Sigmoid colon (tissue), 7 donors: ENCODE data around the gene AVEN. TPM values are rescaled to one million over a fixed set of nuclear protein-coding genes. Genes with fewer than 3 reads are reported as not detected.

Source experiments
- DNase-seq: peaks from one replicate; pipeline ENCODE4 v3.0.0-alpha.2; 2019
- H3K27ac ChIP-seq, 4 donors: fragments of 200-600 bp; sonication (generic); one replicate each; pipeline ENCODE4 v1.5.1; 2016 to 2019; ENCODE audit warnings: mild to moderate bottlenecking in 1 of 4
- H3K27me3 ChIP-seq, 3 donors: fragments of 200-600 bp; sonication (generic); one replicate each; pipeline ENCODE4 v1.5.1; 2019; ENCODE audit warnings: mild to moderate bottlenecking in 1 of 3
- H3K36me3 ChIP-seq, 4 donors: fragments of 200-600 bp; sonication (generic); one replicate each; pipeline ENCODE4 v1.5.1; 2016 to 2019
- H3K4me1 ChIP-seq, 4 donors: fragments of 200-600 bp; sonication (generic); one replicate each; pipeline ENCODE4 v1.5.1; 2017 to 2019
- H3K4me3 ChIP-seq, 4 donors: fragments of 200-600 bp; sonication (generic); one replicate each; pipeline ENCODE4 v1.5.1; 2017 to 2019; ENCODE audit warnings: mild to moderate bottlenecking in 2 of 4, moderate library complexity in 1 of 4
- H3K9me3 ChIP-seq, 4 donors: fragments of 200-600 bp in 3 of 4; sonication (generic) in 3 of 4; one replicate each; pipeline versions ENCODE4 v1.5.1 to v1.6.1; 2013 to 2019
- EP300 ChIP-seq, 4 donors: sonication (generic); formaldehyde crosslinking; IDR thresholded peaks; one replicate each; pipeline ENCODE4 v1.6.1; 2017; ENCODE audit warnings: antibody characterized with exemption in 4 of 4
- POLR2A ChIP-seq, 2 donors: fragments of 450-650 bp; IDR thresholded peaks; one replicate each; pipeline ENCODE4 v1.6.1; 2016; ENCODE audit warnings: antibody characterized with exemption in 2 of 2, mild to moderate bottlenecking in 2 of 2, moderate library complexity in 2 of 2
- POLR2AphosphoS5 ChIP-seq, 4 donors: sonication (generic); formaldehyde crosslinking; IDR thresholded peaks; one replicate each; pipeline ENCODE4 v1.6.1; 2017; ENCODE audit warnings: antibody characterized with exemption in 4 of 4
- WGBS, 2 donors: extraction: QIAGEN DNeasy Blood & Tissue Kit; methylation state at CpG; one replicate each; pipeline ENCODE4 v1.1.7; 2013; 5-methylcytosine and 5-hydroxymethylcytosine counted together
- intact Hi-C: fragments of 100-400 bp; cut with DNase I; formaldehyde crosslinking; loops from one replicate; pipeline ENCODE4 v1.15.1; 2023
- polyA plus RNA-seq, 3 donors: library from polyadenylated mRNA; stranded (reverse); fragments of 200-250 nt; gene quantifications; one replicate each; pipeline ENCODE4 v1.2.3, GENCODE V29; 2013
- total RNA-seq, 4 donors: library from RNA; depleted of rRNA; stranded (reverse); fragments of >200 nt; gene quantifications; one replicate each; pipeline ENCODE4 v1.1.0, GENCODE V29; 2016
- TF ChIP-seq, protein P1 (sequence below), 4 experiments: fragments of 450-650 bp in 3 of 4; fragments of 200-600 bp in 1 of 4; IDR thresholded peaks; one replicate each; pipeline ENCODE4 v1.5.1; 2016 to 2019; ENCODE audit warnings: antibody characterized with exemption in 4 of 4, mild to moderate bottlenecking in 3 of 4, moderate library complexity in 2 of 4
- donor health status: healthy with polysubstance abuse.
- donor health status: Bipolar disorder and iron deficiency.
- donor health status: healthy.

The AVEN gene
- total and polyA plus RNA-seq, 7 donors, result 9.2 to 23.3 (median 15.0) TPM

DNA sequence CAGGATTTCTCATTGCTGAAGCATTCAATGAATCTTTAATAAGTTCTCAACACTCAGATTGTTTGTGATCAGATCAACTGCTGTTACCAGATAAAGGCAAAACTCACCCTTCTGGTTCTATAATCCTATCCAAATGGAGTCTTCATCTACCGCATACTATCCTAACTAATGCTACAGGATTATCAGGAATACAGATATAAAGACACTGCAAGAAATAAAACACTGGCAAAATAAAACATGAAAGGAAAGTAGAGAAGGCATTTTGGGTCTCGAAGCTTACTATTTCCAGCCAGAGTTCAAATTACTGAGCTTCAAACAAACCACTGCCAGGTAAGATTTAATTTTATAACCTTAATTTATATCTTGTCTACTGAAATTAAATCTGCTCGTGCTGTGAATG is 70.2 kb downstream of the AVEN start:
- Histone ChIP-seq H3K27ac (no peak overlapping the region), H3K4me3 (no peak overlapping the region), H3K9me3 (no peaks in the 10 kb centered on the region), H3K4me1 (no peaks in the 10 kb centered on the region), H3K27me3 (no peaks in the 10 kb centered on the region), H3K36me3 (no peaks in the 10 kb centered on the region)
- no peak for DNase-seq
- no peak for TF ChIP-seq POLR2A (IDR thresholded peaks at IDR 0.05)
- TF ChIP-seq POLR2AphosphoS5 (IDR thresholded peaks at IDR 0.05), result no peak
- TF ChIP-seq EP300 (IDR thresholded peaks at IDR 0.05), result no peak
- TF ChIP-seq, protein P1, sequence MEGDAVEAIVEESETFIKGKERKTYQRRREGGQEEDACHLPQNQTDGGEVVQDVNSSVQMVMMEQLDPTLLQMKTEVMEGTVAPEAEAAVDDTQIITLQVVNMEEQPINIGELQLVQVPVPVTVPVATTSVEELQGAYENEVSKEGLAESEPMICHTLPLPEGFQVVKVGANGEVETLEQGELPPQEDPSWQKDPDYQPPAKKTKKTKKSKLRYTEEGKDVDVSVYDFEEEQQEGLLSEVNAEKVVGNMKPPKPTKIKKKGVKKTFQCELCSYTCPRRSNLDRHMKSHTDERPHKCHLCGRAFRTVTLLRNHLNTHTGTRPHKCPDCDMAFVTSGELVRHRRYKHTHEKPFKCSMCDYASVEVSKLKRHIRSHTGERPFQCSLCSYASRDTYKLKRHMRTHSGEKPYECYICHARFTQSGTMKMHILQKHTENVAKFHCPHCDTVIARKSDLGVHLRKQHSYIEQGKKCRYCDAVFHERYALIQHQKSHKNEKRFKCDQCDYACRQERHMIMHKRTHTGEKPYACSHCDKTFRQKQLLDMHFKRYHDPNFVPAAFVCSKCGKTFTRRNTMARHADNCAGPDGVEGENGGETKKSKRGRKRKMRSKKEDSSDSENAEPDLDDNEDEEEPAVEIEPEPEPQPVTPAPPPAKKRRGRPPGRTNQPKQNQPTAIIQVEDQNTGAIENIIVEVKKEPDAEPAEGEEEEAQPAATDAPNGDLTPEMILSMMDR (IDR thresholded peaks at IDR 0.05), result no peak
- intact Hi-C loops, result no loop called here
- WGBS, 2 donors, result 77 to 88% methylated on average over 3 of the region's 3 CpGs

DNA sequence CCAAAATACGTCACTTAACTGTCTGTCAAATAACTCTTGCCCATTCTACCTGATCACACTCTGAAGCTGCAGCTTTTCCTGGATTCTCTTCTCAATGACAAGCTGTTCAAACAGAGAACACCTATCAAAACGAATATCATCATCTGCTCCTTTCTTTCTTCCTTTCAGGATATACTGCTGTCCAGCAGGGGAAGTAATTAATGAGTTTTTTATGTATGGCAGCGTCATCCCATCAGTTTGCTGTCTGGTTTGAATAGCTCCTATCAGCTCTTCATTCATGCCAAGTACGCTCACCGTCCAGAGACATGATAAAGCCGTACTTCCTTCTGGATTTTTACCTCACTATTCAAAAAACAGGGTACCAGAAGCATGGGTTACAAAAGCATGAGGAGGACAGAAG is 70.8 kb downstream of the AVEN start, which contains the start of gene CHRM5:
TSS of gene CHRM5 (plus strand) at position 274 of the 400 bp plus-strand sequence. CDS start 94,221 bp downstream, outside the sequence.
- intact Hi-C loops, result no loop called here
- H3K4me1 ChIP-seq, result no peaks in the 10 kb centered on the region
- no peak for DNase-seq
- no peak within 1 kb of the TSS for H3K27ac ChIP-seq
- no peaks in the 10 kb centered on the region for H3K36me3 ChIP-seq
- TF ChIP-seq EP300 (IDR thresholded peaks at IDR 0.05), result no peak
- TF ChIP-seq, protein P1 (IDR thresholded peaks at IDR 0.05), result no peak
- TF ChIP-seq POLR2AphosphoS5 (IDR thresholded peaks at IDR 0.05), result no peak
- TF ChIP-seq POLR2A (IDR thresholded peaks at IDR 0.05), result no peak
- 80 to 83% methylated on average over 6 of the region's 6 CpGs for WGBS, 2 donors
- H3K9me3 ChIP-seq, result no peaks in the 10 kb centered on the region
- H3K4me3 ChIP-seq, result no peak within 1 kb of the TSS
- no peaks in the 10 kb centered on the region for H3K27me3 ChIP-seq

DNA sequence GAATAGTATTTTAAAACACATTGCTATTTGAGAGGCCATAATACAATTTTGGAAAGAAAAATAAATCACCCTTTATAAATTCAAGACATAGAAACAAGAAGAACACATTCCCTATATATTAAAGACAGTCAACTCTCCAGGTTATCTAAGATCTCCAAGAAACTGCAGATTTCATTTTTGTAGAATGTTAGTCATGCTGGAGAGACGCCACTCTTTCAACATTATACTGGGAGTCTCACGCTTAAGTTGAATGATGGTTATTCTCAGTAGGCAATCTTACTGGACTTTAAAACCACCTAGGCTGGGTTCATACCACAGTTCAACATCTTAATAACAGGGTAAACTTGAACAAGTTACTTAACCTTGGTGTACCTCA is 74.4 kb downstream of the AVEN start:
- WGBS, 2 donors, result 94 to 100% methylated on average over 2 of the region's 2 CpGs
- H3K27ac ChIP-seq, result no peak overlapping the region
- TF ChIP-seq, protein P1 (IDR thresholded peaks at IDR 0.05), result no peak
- TF ChIP-seq POLR2AphosphoS5 (IDR thresholded peaks at IDR 0.05), result no peak
- no peak for TF ChIP-seq POLR2A (IDR thresholded peaks at IDR 0.05)
- no peak for TF ChIP-seq EP300 (IDR thresholded peaks at IDR 0.05)
- H3K9me3 ChIP-seq, result no peaks in the 10 kb centered on the region
- no peaks in the 10 kb centered on the region for H3K27me3 ChIP-seq
- H3K36me3 ChIP-seq, result no peaks in the 10 kb centered on the region
- no peak for DNase-seq
- no peak overlapping the region for H3K4me3 ChIP-seq
- H3K4me1 ChIP-seq, result no peaks in the 10 kb centered on the region
- intact Hi-C loops, result no loop called here

DNA sequence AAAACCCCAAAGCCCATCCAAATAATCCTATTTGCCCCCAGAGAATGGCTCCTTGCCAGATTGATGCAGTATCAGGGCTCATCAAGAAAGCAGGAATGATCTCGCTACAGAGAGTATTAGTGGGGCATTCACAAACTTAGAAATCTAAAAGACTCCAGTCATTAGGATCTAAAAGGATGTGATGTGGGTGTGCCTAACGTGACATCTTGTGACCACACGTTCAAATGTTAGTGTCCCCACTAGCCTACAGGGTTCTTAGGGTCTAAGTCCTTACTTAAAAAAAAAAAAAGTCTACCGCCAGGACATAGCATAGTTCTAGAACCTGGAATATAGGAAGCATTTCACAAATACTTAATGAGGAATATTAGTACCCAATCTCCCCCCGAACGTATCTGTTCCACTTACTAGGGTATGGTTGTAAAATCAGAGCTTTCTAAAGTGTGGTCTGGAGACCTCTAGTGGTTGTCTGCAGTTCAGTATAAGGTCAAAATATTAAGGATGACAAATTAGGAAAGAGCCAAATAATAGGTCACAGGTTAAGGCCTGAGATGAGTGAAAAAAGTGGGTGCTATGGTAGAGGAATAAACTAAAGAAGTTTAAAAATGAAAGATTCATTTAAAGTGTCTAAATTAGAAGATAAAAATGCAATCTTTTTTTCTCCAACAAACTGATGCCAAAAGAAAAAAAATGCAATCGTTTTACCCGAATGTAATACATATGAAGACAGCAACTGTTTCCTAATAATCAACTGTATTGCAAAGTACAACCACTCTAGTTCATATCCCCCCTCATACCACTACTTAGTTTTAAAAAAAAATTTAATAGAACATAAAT is 75.0 kb downstream of the AVEN start:
- Histone ChIP-seq H3K27ac (no peak overlapping the region), H3K36me3 (no peaks in the 10 kb centered on the region), H3K27me3 (no peaks in the 10 kb centered on the region), H3K9me3 (no peaks in the 10 kb centered on the region), H3K4me3 (no peak overlapping the region), H3K4me1 (no peaks in the 10 kb centered on the region)
- intact Hi-C loops, result no loop called here
- 55 to 62% methylated on average over 8 of the region's 8 CpGs for WGBS, 2 donors
- TF ChIP-seq, protein P1 (IDR thresholded peaks at IDR 0.05), result peak in 1 of 4 experiments; percentile 19
- TF ChIP-seq POLR2A (IDR thresholded peaks at IDR 0.05) (no peak), EP300 (IDR thresholded peaks at IDR 0.05) (no peak), POLR2AphosphoS5 (IDR thresholded peaks at IDR 0.05) (no peak)
- DNase-seq, result no peak
